NCI-H146 treated with DMSO at 0.1 percent for 48 hours (cell line): Measurements from ENCODE around the gene KRT15.

Source experiments
- DNase-seq: peaks from one replicate; lab custom pipeline; 2025; ENCODE audit not compliant: unreplicated experiment; lab: John Stamatoyannopoulos, UW

KRT15 gene

DNA sequence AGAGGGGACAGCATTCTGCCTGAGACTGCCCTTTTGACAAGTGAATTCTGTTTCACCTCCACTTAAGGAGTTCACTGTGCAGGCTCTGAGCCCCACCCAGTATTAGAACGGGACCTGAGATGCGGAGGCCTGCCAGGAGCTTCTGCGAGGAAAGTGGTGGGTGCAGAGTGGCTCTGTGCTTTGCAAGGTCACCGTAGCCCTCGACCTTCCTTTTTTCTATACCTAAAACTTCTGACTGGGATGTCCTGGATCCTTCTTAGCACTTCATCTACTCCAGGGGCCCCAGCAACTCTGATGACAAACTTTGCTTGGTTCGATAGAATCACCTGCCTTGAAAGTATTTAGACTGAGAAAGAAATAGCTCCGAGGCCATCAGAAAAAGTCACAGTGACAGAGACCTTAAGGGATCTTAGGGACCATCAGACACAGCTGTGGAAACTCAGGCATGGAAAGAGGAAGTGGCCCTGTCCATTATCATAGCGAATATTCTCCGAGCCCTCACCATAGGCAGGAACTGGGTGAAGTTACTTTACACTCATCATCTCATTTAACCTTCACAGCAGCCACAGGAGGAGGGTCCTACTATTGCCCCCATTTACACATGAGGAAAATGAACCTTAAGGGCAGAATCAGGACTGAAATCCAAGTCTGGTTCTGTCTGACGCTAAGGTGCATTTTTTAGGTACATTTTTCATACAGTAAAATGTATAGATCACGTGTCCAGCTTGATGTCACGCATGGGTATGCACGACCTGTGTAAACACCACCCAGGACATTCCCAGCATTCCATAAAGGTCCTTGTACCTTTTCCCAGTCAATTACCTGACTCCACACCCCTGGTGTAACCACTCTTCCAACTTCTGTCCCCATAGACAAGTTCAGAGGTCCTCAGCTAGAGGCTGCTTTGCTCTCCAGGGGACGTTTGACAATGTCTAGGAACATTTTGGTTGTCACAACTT, 12.6 kb downstream of the KRT15 start:
- DNase-seq, result no peak

GRCh38 chr17:41505007-41505808, 13.5 kb downstream of the KRT15 start, which contains the start of gene KRT13:
Gene KRT13 (minus strand): TSS chr17:41505612. CDS start chr17:41505550, 62 bp downstream.
- DNase-seq, result no peak

- no peak for DNase-seq
These were observed 14.3 kb downstream of the KRT15 start for GRCh38 chr17:41504246-41504977.

DNA sequence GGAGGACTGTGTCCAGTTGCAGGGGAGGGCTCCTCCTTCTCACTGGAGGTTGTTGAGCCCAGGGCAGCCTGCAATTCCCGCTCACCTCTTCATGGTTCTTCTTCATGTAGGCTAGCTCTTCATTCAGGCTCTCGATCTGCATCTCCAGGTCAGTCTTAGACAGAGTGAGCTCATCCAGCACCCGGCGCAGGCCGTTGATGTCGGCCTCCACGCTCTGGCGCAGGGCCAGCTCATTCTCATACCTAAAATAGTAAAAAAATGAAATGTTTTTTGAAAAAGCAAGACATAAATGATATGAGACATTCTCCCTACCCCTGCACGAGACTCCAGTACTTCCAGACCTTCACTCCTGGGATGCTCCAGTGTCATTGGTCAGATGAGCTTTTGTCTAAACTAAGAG, 15.5 kb downstream of the KRT15 start:
- no peak for DNase-seq

- no peak for DNase-seq
These were observed 18.4 kb downstream of the KRT15 start for GRCh38 chr17:41500131-41500911.

DNA sequence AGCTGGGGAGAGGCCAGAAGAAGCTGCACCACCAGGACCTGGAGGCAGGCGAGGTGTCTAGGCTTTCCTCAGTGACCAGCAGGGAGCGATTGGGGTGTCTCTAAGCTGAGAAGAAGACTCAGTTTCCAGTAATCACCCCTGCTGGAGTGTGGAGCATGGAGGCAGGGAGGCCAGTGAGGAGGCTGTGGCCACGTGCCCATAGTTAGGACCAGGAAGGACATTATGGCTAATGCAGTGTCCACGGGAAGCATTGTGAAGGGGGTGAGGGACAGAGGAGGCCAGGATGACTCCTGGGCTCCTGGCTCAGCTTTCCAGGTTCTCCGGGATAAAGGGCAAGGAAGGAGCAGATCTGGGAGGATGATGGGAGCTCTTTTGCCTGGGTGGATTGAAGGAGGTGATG, 19.0 kb downstream of the KRT15 start:
- no peak for DNase-seq

DNA sequence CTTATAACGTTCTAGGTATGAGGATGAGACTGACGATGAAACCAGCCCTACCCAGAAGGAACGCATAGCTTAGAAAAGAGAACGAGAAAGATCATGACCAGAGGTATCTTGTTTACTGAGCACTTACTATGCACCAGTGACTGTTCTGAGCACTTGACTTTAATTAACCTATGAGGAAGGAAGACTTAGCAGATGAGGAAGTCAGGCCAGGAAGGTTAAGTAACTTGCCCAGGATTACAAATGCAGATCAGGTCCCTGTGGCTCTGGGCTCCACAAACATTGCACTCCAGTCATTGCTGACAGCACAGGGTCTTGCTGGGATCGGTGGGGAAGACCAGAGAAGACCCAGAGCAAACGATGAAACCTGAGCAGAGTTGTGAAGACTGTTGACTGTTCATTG, 20.4 kb downstream of the KRT15 start:
- no peak for DNase-seq

GRCh38 chr17:41496803-41497484, 21.7 kb downstream of the KRT15 start:
- DNase-seq, result peak; percentile 5

- DNase-seq, result no peak
These were observed 24.2 kb downstream of the KRT15 start for GRCh38 chr17:41494524-41494923.

DNA sequence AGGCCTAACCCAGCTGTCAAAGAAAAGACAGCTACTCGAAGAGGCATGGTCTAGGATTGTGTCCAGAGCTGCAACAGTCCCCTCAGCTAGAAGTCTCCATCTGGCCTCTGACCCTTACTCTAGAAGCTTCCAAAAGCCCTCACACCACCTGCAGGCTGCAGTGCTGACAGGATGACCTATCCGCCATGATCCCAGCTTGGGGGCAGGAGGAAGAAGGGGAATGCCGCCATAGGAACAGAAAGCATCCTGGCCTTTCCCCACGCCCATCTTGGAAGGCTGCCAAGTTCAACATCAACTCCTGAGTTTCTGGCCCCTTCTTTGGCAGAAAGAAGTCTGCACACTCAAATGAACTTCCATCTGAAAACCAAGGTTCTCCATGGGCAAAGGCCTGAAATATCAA, 25.9 kb downstream of the KRT15 start:
- no peak for DNase-seq

DNA sequence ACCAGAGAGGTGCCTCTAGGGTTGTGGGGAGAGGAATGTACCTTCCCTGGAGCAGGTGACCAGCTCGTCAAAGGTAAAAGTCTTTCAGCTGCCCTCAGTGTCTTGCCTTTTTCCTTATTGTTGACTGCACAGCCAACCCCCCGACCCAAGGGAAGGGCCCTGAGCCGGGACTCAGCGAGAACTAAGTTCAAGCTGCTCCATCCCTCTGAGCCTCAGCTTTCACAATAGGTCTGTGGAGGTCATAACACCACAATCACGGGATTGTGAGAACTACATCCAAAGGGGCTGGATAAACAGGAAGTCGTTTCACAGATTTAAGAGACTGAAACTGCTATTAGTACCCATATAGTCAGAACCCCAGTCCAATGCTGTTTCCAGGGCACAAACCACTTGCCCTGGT, 26.3 kb downstream of the KRT15 start:
- DNase-seq, result no peak

DNA sequence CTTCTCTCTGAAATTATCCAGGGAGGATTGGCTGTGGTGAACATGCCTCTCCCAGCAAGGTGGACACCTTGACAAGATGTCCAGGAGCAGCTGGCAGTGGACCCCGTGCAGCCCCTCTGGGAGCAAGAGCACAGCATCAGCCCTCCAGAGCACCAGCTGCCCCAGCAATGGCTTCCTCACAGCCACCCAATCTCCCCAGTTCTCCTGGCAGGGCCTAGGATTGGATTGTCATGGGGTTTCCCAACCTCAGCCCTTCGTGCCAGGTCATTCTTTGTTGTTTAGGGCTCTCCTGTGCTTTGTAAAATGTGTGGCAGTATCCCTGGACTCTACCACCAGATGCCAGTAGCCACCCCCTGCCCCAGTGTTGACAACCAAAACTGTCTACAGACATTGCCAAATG, 27.2 kb downstream of the KRT15 start:
- no peak for DNase-seq

DNA sequence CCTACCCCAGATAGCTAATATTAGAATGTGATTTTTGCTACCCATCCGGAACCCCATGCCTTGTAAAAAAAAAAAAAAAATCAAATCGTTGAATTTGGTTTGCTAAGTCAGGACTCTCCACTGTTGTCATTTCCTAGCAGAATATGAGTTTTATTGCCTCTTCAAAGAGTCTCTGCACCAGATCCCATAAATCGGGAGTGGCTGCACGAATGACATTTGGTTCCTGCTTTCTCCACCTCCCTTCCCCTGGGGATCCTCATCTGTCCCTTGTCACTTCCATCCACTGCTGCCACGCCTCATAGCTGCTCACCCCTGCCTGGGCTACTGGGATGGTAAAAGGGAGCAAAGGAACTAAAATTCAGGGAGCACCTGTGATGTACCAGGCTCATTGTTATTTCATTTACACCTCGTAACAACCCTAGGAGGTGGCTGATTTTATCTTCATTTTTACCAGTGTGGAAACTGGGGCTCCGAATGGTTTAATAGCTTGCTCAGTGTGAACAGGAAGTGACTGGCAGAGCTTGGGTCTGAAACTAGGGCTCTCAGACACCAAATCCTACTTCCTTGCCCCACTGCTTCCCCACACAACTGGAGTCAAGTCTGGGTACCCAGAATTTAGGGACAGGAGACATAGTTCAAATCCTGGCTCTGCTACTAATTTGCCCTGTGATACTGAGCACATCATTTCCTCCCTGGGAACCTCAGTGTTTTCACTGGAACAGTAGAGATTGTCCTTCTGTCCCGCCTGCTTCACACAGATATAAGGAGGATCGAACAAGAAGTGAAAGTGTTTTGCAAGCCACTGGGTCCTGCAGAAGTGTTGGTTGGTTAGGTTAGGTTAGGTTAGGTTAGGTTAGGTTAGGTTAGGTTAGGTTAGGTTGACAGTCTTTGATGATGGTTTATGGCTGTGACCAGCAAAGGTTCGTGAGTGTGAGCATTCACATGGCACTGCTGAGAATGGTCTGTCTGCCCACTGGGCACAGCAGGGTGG, 28.4 kb downstream of the KRT15 start:
- DNase-seq, result no peak

DNA sequence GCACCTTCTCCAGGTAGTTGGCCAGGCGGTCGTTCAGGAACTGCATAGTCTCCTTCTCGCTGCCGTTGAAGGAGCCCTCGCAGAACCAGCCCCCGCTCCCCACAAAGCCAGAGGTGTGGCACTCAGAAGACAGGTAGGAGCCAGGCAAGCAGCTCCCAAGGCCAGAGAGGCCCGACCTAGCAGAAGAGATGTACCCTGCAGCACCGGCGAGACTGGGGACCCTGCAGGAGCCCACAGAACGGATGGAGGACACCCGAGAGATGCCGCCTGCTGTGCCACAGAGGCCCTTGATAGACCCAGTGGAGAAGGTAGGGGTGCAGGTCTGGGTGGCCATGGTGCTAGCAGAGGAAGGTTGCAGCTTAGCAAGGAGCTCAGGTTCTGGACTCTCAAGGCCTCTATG, 29.2 kb downstream of the KRT15 start, which contains the start of gene KRT36:
Gene KRT36 (minus strand): TSS at position 380 of the 400 bp plus-strand sequence. CDS start 46 bp downstream, at position 334.
- no peak for DNase-seq

- DNase-seq, result peak; percentile 19
These were observed 31.7 kb downstream of the KRT15 start for GRCh38 chr17:41486809-41487530.

- no peak for DNase-seq
These were observed 32.4 kb downstream of the KRT15 start for GRCh38 chr17:41486316-41486715.

DNA sequence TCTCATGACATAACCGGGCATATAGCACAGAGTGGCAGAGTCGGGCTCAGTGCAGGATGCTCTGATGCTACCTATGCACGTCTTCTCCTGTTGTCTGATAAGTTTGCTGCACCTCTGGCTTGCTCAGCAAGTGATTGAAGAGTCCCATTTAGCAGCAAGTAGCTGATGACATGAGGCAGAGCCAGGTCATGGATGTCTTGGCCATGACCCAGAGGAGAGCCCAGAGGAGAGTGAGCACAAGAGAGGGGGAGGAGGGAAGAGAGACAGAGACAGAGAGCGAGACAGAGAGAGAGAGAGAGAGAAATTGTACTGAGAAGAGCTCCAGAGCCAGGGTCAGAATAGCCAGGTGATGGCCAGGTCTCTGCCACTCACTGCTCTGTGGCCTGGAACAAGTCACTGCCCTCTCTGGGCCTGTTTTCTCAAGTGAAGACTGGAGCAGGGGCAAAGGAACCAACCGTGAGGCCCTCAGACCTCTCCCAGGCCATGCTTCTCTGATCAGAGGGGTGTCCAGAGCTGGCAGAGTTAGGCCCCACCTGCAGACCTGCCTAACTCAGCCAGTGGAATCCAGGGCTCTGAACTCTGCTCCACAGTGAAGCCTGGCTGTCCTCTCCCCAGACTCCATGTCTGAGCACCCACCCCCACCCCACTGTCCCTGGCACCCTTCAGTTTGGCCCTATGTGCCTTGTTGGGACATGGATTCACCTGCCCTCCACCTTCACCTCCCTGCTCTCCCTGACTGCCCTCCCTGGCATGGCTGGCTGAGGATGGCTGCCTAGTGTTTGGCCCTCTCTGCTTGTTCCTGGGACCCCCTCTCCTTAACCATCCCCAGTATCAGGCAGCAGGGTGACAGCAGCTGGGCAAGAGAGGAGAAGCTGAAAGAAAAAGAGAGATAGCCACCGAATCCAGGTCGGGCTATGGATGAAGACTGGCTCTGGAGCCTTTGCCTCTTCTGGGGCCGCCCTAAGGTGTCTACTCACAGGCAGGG, 33.5 kb downstream of the KRT15 start:
- no peak for DNase-seq
